ENCODE measurements around the gene LRRC26. TPM values are rescaled to one million over a fixed set of nuclear protein-coding genes. Genes with fewer than 3 reads are reported as not detected.

The LRRC26 gene
- total RNA-seq, 1 experiment from 2014 or later: 2.4 TPM

- no peak for TF ChIP-seq EGR1 (IDR thresholded peaks at IDR 0.05; ENCODE audit: low read depth)
- TF ChIP-seq, protein P1, sequence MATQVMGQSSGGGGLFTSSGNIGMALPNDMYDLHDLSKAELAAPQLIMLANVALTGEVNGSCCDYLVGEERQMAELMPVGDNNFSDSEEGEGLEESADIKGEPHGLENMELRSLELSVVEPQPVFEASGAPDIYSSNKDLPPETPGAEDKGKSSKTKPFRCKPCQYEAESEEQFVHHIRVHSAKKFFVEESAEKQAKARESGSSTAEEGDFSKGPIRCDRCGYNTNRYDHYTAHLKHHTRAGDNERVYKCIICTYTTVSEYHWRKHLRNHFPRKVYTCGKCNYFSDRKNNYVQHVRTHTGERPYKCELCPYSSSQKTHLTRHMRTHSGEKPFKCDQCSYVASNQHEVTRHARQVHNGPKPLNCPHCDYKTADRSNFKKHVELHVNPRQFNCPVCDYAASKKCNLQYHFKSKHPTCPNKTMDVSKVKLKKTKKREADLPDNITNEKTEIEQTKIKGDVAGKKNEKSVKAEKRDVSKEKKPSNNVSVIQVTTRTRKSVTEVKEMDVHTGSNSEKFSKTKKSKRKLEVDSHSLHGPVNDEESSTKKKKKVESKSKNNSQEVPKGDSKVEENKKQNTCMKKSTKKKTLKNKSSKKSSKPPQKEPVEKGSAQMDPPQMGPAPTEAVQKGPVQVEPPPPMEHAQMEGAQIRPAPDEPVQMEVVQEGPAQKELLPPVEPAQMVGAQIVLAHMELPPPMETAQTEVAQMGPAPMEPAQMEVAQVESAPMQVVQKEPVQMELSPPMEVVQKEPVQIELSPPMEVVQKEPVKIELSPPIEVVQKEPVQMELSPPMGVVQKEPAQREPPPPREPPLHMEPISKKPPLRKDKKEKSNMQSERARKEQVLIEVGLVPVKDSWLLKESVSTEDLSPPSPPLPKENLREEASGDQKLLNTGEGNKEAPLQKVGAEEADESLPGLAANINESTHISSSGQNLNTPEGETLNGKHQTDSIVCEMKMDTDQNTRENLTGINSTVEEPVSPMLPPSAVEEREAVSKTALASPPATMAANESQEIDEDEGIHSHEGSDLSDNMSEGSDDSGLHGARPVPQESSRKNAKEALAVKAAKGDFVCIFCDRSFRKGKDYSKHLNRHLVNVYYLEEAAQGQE (IDR thresholded peaks at IDR 0.05; ENCODE audit: low read depth): no peak
- TF ChIP-seq ZFX (IDR thresholded peaks at IDR 0.05): no peak
- TF ChIP-seq SRF (IDR thresholded peaks at IDR 0.05; ENCODE audit: low read depth): no peak
- no peak for TF ChIP-seq POLR2A (IDR thresholded peaks at IDR 0.05; ENCODE audit: borderline replicate concordance, extremely low read depth, insufficient read depth, insufficient read length)
- TF ChIP-seq RAD21 (IDR thresholded peaks at IDR 0.05; ENCODE audit: low read depth): no peak
- no peak for TF ChIP-seq SIN3A (IDR thresholded peaks at IDR 0.05; ENCODE audit: low read depth)
- TF ChIP-seq JUND (IDR thresholded peaks at IDR 0.05): no peak
- TF ChIP-seq TCF7L2 (IDR thresholded peaks at IDR 0.05; ENCODE audit: borderline replicate concordance, extremely low read depth, insufficient read depth, insufficient read length): no peak
- no peak for TF ChIP-seq POLR2AphosphoS5 (IDR thresholded peaks at IDR 0.05; ENCODE audit: low read depth, low read length)
- CTCF ChIA-PET: no interaction called here
- RAD21 ChIA-PET (ENCODE audit: low non-redundant PET in 1 of 2, low total read pairs in 2 of 2, uncharacterized antibody in 2 of 2, unreplicated experiment in 2 of 2): no interaction called here
- H3K79me2 ChIP-seq (ENCODE audit: insufficient read depth, low read length): peaks cover 31% of the 10 kb centered on the region
- no peaks in the 10 kb centered on the region for H3K36me3 ChIP-seq (ENCODE audit: control insufficient read depth in 1 of 2, insufficient read depth in 2 of 2, low read length in 2 of 2)
- POLR2A ChIA-PET: interaction anchor here (0.7 kb wide), 1 partner anchor 150 kb away, joined by 3 read pairs; the partner anchor contains the start of gene TOR4A
- no TSS peak for BruUV-seq (replicated peaks)
- H3K9me2 ChIP-seq (ENCODE audit: insufficient read depth): no peaks in the 10 kb centered on the region
- no peaks in the 10 kb centered on the region for H3K9me3 ChIP-seq (ENCODE audit: control insufficient read depth in 1 of 2, insufficient read depth in 1 of 2, low read depth in 1 of 2, low read length in 2 of 2)
- no peak overlapping the region for H3K4me3 ChIP-seq (replicated peaks in 1 of 2; ENCODE audit: low read depth in 1 of 2, low read length in 2 of 2)
- H2AFZ ChIP-seq (ENCODE audit: low read depth, low read length, poor library complexity, severe bottlenecking): no peak overlapping the region
- H4K20me1 ChIP-seq (ENCODE audit: insufficient read depth): 0 out of 2 replicates have a peak, but pooled peaks cover 3% of the 10 kb centered on the region
- H3K27me3 ChIP-seq (ENCODE audit: insufficient read depth, low read length): no peaks in the 10 kb centered on the region
- no peak overlapping the region; the same call in 1 of the 2 replicates for H3K9ac ChIP-seq (ENCODE audit: low read length)
- H3K27ac ChIP-seq (ENCODE audit: low read depth, low read length): no peak overlapping the region; the same call in 1 of the 2 replicates
- intact Hi-C loops (cut with micrococcal nuclease): no loop called here
- ATAC-seq (no peak), DNase-seq (ENCODE audit: low read depth, low spot score) (no peak)
- peaks cover 21 to 51% of the 10 kb centered on the region in 2 experiments for H3K4me1 ChIP-seq (ENCODE audit: control insufficient read depth in 1 of 2, insufficient read depth in 2 of 2, low read length in 2 of 2)
- H3K4me2 ChIP-seq (ENCODE audit: low read length): peak overlapping the region; percentile 86
These were observed 42.3 kb downstream of the LRRC26 start for GRCh38 chr9:137127301-137128157.

All from HCT116 (cell line).